ENCODE measurements around the gene HSPG2.

The HSPG2 gene

GRCh38 chr1:21926814-21927532 lies 10.1 kb downstream of the HSPG2 start:
- DNase-seq (ENCODE audit: low spot score) = no peak
- in situ Hi-C loops (cut with MboI; ENCODE audit: low sequenced_read_pairs, unreplicated experiment) = no loop called here
- TF ChIP-seq, protein P1, sequence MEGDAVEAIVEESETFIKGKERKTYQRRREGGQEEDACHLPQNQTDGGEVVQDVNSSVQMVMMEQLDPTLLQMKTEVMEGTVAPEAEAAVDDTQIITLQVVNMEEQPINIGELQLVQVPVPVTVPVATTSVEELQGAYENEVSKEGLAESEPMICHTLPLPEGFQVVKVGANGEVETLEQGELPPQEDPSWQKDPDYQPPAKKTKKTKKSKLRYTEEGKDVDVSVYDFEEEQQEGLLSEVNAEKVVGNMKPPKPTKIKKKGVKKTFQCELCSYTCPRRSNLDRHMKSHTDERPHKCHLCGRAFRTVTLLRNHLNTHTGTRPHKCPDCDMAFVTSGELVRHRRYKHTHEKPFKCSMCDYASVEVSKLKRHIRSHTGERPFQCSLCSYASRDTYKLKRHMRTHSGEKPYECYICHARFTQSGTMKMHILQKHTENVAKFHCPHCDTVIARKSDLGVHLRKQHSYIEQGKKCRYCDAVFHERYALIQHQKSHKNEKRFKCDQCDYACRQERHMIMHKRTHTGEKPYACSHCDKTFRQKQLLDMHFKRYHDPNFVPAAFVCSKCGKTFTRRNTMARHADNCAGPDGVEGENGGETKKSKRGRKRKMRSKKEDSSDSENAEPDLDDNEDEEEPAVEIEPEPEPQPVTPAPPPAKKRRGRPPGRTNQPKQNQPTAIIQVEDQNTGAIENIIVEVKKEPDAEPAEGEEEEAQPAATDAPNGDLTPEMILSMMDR (IDR thresholded peaks at IDR 0.05; ENCODE audit: borderline replicate concordance, control extremely low read depth, extremely low read depth, insufficient read depth, missing control alignments) = no peak

GRCh38 chr1:21926065-21926464 lies 11.0 kb downstream of the HSPG2 start:
- TF ChIP-seq, protein P1 (IDR thresholded peaks at IDR 0.05; ENCODE audit: borderline replicate concordance, control extremely low read depth, extremely low read depth, insufficient read depth, missing control alignments) = no peak
- in situ Hi-C loops (cut with MboI; ENCODE audit: low sequenced_read_pairs, unreplicated experiment) = no loop called here
- no peak for DNase-seq (ENCODE audit: low spot score)

DNA sequence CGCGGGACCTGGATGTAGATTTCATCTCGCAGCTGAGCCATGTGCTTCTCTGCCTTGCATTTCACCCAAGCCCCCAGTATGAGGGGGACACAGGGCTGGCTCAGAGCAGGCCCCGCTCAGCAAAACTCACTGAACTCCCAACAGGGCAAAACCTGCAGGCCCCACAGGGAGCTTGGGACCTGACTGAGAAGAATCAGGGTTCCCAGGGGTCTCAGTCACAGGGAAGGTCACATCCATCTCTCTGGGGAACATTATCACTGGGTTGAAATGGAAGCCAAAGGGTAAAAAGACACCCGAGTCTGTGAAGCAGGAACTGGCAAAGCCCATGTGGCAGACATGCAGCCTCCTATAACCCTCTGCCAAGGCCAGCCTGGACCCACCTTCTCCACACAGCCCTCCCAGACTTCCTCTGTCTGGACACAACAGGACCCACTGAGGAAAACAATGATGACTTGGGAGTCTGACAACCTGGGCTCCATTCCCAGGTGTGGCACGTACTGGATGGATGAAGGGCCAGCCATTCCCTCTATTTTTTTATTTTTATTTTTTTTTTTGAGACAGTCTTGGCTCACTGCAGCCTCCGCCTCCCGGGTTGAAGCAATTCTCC lies 11.7 kb downstream of the HSPG2 start:
- in situ Hi-C loops (cut with MboI; ENCODE audit: low sequenced_read_pairs, unreplicated experiment) = no loop called here
- DNase-seq (ENCODE audit: low spot score) = no peak
- TF ChIP-seq, protein P1 (IDR thresholded peaks at IDR 0.05; ENCODE audit: borderline replicate concordance, control extremely low read depth, extremely low read depth, insufficient read depth, missing control alignments) = no peak

DNA sequence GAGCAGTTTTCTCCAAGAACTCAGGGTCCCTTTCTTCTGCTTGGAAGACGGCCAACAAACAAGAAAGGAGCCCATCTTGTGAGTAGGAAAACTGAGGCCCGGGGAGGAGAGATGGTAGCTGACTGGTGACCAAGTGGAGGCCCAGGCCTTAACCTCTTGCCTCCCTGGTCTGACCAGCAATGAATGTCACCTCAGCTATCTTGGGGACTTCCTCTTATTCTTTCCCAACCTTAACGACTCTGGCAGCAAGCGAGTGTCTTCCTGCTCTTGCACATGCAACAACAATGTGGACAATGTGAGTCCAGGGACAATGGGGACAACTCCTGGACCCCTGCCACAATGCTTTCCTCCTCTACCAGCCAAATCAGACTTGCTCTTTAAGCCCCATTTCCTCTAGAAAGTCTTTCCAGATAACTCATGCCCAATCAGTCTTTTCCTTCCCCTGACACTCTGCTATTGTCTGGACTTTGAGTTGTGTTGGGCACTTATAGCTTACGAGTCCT lies 12.6 kb downstream of the HSPG2 start:
- TF ChIP-seq, protein P1 (IDR thresholded peaks at IDR 0.05; ENCODE audit: borderline replicate concordance, control extremely low read depth, extremely low read depth, insufficient read depth, missing control alignments) = no peak
- no peak for DNase-seq (ENCODE audit: low spot score)
- in situ Hi-C loops (cut with MboI; ENCODE audit: low sequenced_read_pairs, unreplicated experiment) = no loop called here

DNA sequence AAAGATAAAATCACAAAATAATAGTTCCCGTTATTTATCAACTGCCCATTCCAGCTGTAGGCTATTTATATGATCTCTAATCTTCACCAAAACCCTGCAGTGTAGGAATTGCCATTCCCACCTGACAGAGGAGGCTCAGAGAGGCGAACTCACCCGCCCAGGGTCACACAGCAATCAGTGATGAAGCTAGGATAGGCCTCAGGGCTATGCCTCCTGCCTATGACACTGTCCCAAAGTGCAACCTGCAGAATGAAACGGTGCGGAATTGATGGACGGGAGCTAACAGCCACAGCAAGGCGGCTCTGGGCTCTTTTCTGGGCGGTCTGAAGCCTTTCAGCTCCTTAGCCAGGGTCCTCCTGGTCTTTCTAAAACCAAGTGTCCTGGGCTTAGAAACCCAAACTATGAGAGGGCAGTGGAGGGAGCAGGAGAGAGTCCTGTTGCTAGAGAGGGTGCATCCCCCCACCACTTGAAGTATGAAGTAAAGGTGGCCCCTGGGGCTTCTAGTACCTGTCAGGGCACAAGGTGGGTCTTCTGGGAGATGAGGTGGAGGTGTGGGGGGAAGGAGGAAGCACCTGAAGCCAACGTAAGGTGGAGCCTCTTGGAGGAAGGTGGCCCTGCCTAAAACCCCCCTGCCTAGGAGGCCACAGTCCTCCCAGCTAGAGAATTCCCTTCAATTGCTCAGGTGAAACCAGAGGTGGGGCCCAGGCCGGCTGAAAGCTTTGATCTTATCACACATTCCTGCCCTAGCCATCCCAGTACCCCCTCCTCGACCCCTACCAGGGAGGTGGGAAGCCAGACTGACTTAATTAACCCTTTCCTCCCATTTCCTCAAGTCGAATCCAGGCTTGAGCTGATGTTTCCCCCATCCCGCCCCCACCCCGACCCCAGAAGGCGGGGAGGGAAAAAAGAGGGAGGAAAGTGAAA lies 14.8 kb downstream of the HSPG2 start:
- DNase-seq (ENCODE audit: low spot score) = no peak
- TF ChIP-seq, protein P1 (IDR thresholded peaks at IDR 0.05; ENCODE audit: borderline replicate concordance, control extremely low read depth, extremely low read depth, insufficient read depth, missing control alignments) = no peak
- in situ Hi-C loops (cut with MboI; ENCODE audit: low sequenced_read_pairs, unreplicated experiment) = no loop called here
